K562 (cell line): ENCODE data around the gene ANKRD65.

Source experiments
- CHD1 ChIP-seq: fragments of 200-600 bp; sonication (generic); IDR thresholded peaks from one replicate; pipeline ENCODE4 v1.6.1; 2012; ENCODE audit warnings: mild to moderate bottlenecking, moderate library complexity, low read length, inconsistent platforms
- NFE2 ChIP-seq: IDR thresholded peaks from 2 replicates; pipeline ENCODE4 v1.6.1; 2014; ENCODE audit warnings: antibody characterized with exemption, low read depth
- NFIC ChIP-seq: fragments of 450-650 bp; IDR thresholded peaks from 2 replicates; pipeline ENCODE4 v1.6.1; 2017; ENCODE audit warnings: mild to moderate bottlenecking, inconsistent platforms
- NFIX ChIP-seq: fragments of 250-450 bp; sonication (Bioruptor Pico); IDR thresholded peaks from 2 replicates; pipeline ENCODE4 v1.4.0; 2020; ENCODE audit warnings: low read depth, mild to moderate bottlenecking, moderate library complexity
- TF ChIP-seq, protein P1 (sequence below): sonication (generic); formaldehyde crosslinking; IDR thresholded peaks from 2 replicates; pipeline ENCODE4 v1.8.0; 2022; ENCODE audit warnings: missing genetic modification reagents, mild to moderate bottlenecking, borderline replicate concordance

DNA sequence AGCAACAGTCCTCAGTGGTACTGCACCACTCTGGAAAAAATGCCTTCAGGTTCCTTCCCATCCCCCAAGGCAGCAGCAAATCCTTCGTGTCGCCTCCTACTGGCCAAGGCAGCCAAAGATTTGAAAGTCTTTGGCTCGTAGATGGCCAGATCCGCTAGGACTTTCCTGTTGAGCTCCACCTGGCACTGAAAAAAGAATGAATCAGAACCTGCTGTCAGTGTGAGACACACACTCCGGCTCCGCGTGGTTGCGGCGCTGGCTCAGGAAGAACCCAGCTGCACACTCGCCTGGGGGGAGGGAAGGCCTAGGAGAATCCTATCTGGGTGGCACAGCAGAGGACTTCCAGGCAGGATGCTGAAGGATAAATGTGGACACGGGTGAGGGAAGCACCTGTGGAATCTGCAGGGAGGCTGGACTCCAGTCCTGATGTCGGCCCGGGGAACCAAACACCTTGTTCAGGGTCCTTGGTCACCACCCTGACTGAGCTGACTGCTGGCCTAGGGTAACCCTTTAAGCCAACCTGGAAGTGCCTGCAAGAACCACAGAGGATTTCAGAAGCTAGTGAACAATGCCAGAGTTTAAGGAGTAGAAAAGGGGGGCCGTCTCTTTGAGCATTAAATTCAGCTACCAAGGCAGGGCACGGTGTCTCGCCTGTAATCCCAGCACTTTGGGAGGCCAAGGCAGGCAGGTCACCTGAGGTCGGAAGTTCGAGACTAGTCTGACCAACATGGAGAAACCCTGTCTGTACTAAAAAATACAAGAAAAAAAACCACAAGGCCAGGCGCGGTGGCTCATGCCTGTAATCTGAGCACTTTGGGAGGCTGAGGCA, 18.8 kb downstream of the ANKRD65 start:
- TF ChIP-seq NFIX (no peak), CHD1 (no peak), NFE2 (no peak), NFIC (no peak)
- TF ChIP-seq, protein P1, sequence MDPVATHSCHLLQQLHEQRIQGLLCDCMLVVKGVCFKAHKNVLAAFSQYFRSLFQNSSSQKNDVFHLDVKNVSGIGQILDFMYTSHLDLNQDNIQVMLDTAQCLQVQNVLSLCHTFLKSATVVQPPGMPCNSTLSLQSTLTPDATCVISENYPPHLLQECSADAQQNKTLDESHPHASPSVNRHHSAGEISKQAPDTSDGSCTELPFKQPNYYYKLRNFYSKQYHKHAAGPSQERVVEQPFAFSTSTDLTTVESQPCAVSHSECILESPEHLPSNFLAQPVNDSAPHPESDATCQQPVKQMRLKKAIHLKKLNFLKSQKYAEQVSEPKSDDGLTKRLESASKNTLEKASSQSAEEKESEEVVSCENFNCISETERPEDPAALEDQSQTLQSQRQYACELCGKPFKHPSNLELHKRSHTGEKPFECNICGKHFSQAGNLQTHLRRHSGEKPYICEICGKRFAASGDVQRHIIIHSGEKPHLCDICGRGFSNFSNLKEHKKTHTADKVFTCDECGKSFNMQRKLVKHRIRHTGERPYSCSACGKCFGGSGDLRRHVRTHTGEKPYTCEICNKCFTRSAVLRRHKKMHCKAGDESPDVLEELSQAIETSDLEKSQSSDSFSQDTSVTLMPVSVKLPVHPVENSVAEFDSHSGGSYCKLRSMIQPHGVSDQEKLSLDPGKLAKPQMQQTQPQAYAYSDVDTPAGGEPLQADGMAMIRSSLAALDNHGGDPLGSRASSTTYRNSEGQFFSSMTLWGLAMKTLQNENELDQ (CRISPR knock-in tag): no peak
